Activated naive CD4-positive, alpha-beta T cell treated with Interleukin-2 at 50 U/mL for 16 hours (primary cell): ENCODE measurements around the gene ZNF626.
"Not testable (repeated sequence)": the region's sequence is repeated elsewhere in the genome, so short reads cannot be mapped to it uniquely, and the experiment has no call there.

Experiments used
- DNase-seq: peaks from one replicate; pipeline ENCODE4 v3.0.0-alpha.2; 2020

The ZNF626 gene

GRCh38 chr19:20661150-20661819, at the start of gene ZNF626:
TSS of gene ZNF626 (minus strand) at chr19:20661571. CDS start at chr19:20661446, 125 bp downstream.
- DNase-seq: peak; percentile 92

- no peak for DNase-seq
Observed at GRCh38 chr19:20669263-20669662, 7.9 kb upstream of the ZNF626 start.

GRCh38 chr19:20667281-20667680, 5.9 kb upstream of the ZNF626 start:
- DNase-seq: no peak

- DNase-seq: no peak
Observed at GRCh38 chr19:20664901-20665781, 3.8 kb upstream of the ZNF626 start.

GRCh38 chr19:20664475-20664874, 3.1 kb upstream of the ZNF626 start:
- not testable (repeated sequence) for DNase-seq

- no peak for DNase-seq
Observed at GRCh38 chr19:20662421-20663105, 1.2 kb upstream of the ZNF626 start.

GRCh38 chr19:20660473-20661140, 764 bp downstream of the ZNF626 start:
- DNase-seq: no peak

- no peak for DNase-seq
Observed at GRCh38 chr19:20640545-20640944, 20.8 kb downstream of the ZNF626 start.

GRCh38 chr19:20640023-20640422, 21.3 kb downstream of the ZNF626 start:
- DNase-seq: no peak

GRCh38 chr19:20624560-20624959, 36.8 kb downstream of the ZNF626 start:
- not testable (repeated sequence) for DNase-seq

GRCh38 chr19:20616071-20616470, 45.3 kb downstream of the ZNF626 start:
- DNase-seq: no peak

- DNase-seq: not testable (repeated sequence)
Observed at GRCh38 chr19:20614971-20615370, 46.4 kb downstream of the ZNF626 start.

- DNase-seq: no peak
Observed at GRCh38 chr19:20612711-20613316, 48.6 kb downstream of the ZNF626 start.

GRCh38 chr19:20611866-20612265, 49.5 kb downstream of the ZNF626 start:
- no peak for DNase-seq

- no peak for DNase-seq
Observed at GRCh38 chr19:20607943-20608342, 53.4 kb downstream of the ZNF626 start.
